Colonic mucosa (tissue), 4 donors: Measurements from ENCODE around the gene WSB2. TPM values are rescaled to one million over a fixed set of nuclear protein-coding genes. Genes with fewer than 3 reads are reported as not detected.
"Not testable (repeated sequence)": the region's sequence is repeated elsewhere in the genome, so short reads cannot be mapped to it uniquely, and the experiment has no call there.

Source experiments
- DNase-seq: peaks from one replicate; pipeline ENCODE4 v3.0.0-alpha.2; 2020
- H3K27ac ChIP-seq: fragments of 200-600 bp; one replicate; pipeline ENCODE4 v1.8.0; 2021
- H3K27me3 ChIP-seq: fragments of 200-600 bp; one replicate; pipeline ENCODE4 v1.8.0; 2021
- H3K36me3 ChIP-seq: fragments of 200-600 bp; one replicate; pipeline ENCODE4 v1.8.0; 2021
- H3K4me1 ChIP-seq: fragments of 200-600 bp; one replicate; pipeline ENCODE4 v1.8.0; 2021; ENCODE audit warnings: mild to moderate bottlenecking
- H3K4me3 ChIP-seq: fragments of 200-600 bp; one replicate; pipeline ENCODE4 v1.8.0; 2021
- H3K9ac ChIP-seq, 2 donors: one replicate each; pipeline ENCODE4 v1.7.0; 2013; ENCODE audit warnings: control low read depth in 2 of 2, low read depth in 2 of 2, low read length in 2 of 2
- H3K9me3 ChIP-seq: fragments of 200-600 bp; one replicate; pipeline ENCODE4 v1.8.0; 2021
- intact Hi-C: fragments of 100-400 bp; cut with DNase I; formaldehyde crosslinking; loops from one replicate; pipeline ENCODE4 v1.14.1; 2022
- total RNA-seq, 2 donors: library from RNA; stranded (reverse); fragmentation: NEBNext Ultra II Directional in 1 of 2; extraction: Animal tissue kit (Norgen Biotek cat#: 25700) in 1 of 2; gene quantifications; one replicate each; pipeline ENCODE4 v1.2.1, GENCODE V29; 2021
- TF ChIP-seq, protein P1 (sequence below): fragments of 200-600 bp; IDR thresholded peaks from one replicate; pipeline ENCODE4 v1.8.0; 2022; ENCODE audit warnings: antibody characterized with exemption, mild to moderate bottlenecking
- donor health status: healthy.
- donor health status: DM: no; HTN: no; CAD: no.
- donor health status: DM: no; HTN: no; CAD: no.

Gene WSB2
- total RNA-seq, 2 donors from 2014 or later, result 99.1 to 120 TPM

DNA sequence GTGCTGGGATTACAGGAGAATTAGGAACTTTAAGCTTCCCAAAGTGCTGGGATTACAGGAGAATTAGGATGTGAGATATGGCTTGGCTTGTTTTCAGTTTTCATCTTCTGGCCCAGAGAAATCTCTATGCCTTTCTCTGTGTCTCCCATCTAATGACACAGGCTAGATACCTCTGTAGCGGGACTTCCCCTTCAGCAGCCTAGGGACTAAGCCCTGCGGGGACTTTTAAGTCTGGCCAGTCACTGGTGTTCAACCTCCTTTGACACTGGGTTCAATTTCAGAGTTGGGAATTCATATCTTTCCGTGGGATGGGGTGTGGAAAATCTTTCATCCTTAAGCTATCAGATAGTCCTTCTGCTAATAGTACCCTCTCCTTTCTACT, 38.3 kb downstream of the WSB2 start:
- Histone ChIP-seq H3K9me3 (no peaks in the 10 kb centered on the region), H3K27ac (no peak overlapping the region), H3K36me3 (peaks cover 5% of the 10 kb centered on the region), H3K9ac (no peak overlapping the region), H3K4me3 (no peak overlapping the region), H3K4me1 (peaks cover 3% of the 10 kb centered on the region), H3K27me3 (no peaks in the 10 kb centered on the region)
- no peak for DNase-seq
- TF ChIP-seq, protein P1, sequence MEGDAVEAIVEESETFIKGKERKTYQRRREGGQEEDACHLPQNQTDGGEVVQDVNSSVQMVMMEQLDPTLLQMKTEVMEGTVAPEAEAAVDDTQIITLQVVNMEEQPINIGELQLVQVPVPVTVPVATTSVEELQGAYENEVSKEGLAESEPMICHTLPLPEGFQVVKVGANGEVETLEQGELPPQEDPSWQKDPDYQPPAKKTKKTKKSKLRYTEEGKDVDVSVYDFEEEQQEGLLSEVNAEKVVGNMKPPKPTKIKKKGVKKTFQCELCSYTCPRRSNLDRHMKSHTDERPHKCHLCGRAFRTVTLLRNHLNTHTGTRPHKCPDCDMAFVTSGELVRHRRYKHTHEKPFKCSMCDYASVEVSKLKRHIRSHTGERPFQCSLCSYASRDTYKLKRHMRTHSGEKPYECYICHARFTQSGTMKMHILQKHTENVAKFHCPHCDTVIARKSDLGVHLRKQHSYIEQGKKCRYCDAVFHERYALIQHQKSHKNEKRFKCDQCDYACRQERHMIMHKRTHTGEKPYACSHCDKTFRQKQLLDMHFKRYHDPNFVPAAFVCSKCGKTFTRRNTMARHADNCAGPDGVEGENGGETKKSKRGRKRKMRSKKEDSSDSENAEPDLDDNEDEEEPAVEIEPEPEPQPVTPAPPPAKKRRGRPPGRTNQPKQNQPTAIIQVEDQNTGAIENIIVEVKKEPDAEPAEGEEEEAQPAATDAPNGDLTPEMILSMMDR, result no peak
- intact Hi-C loops, result no loop called here

DNA sequence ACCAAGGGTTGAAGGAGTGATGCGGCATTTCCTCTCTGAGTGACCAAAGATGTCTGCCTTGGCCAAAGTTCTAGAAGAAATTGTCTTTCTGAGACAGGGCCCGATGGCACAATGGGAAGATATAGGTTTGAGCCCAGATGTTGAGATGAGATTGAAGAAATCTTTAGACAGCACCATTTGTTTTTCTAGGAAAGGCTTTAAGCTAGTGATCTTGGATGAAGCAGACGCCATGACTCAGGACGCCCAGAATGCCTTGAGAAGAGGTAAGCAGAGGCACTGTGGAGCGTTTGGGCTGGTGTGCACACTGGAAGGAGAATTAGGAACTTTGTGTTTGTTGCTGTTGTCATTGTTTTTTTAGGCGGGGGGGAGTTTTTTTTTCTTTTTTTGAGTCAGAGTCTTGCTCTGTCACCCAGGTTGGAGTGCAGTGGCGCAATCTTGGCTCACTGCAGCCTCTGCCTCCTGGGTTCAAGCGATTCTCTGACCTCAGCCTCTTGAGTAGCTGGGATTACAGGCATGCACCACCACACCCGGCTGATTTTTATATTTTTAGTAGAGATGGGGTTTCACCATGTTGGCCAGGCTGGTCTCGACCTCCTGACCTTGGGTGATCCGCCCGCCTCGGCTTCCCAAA, 38.8 kb downstream of the WSB2 start:
- H3K4me3 ChIP-seq, H3K36me3 ChIP-seq, H3K4me1 ChIP-seq, DNase-seq, H3K27ac ChIP-seq, H3K9ac ChIP-seq, intact Hi-C loops, H3K27me3 ChIP-seq, H3K9me3 ChIP-seq: not testable (repeated sequence)

DNA sequence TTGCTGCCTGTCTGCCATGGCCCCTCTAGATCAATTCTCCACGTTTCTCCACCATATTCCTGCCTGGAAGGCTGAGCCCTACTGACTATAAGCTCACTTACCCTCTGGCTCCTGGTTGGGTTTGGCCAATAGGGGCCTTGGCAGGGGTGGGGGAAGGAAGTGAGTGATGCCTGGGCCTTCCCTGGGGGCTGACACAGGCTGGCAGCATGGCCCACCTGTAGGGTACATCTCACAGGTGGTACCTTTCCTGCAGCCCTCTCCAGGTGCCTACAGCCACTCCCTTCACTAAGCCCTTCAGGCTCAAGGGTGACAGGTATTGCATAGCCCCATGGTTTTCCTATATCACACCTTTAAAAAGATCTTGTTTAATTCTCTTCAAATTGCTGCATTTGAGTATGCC, 40.9 kb downstream of the WSB2 start:
- H3K9me3 ChIP-seq, result no peaks in the 10 kb centered on the region

DNA sequence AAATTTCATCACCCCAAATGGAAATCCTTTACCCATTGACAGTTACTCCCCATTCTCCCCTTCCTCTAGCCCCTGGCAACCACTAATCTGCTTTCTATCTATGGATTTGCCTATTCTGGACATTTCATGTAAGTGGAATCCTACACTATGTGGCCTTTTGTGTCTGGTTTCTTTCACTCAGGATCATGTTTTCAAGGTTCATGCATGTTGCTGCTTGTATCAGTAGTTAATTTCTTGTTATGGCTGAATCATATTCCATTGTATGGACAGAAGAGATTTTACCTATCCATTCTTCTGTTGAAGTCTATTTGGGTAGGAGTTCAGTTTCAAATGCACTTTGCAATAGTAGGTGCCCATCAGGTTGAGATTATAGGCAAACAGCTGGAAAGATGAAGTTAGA, 43.1 kb downstream of the WSB2 start:
- peaks cover 10% of the 10 kb centered on the region for H3K4me1 ChIP-seq
- no peaks in the 10 kb centered on the region for H3K27me3 ChIP-seq
- TF ChIP-seq, protein P1, result no peak
- no peak overlapping the region for H3K27ac ChIP-seq
- H3K9ac ChIP-seq, result no peak overlapping the region
- no peaks in the 10 kb centered on the region for H3K9me3 ChIP-seq
- H3K4me3 ChIP-seq, result no peak overlapping the region
- H3K36me3 ChIP-seq, result no peaks in the 10 kb centered on the region
- intact Hi-C loops, result no loop called here
- DNase-seq, result no peak

More for the DNA sequence above, 40.9 kb downstream of the WSB2 start:
- no peak overlapping the region for H3K4me3 ChIP-seq
- no peak overlapping the region for H3K9ac ChIP-seq
- H3K27ac ChIP-seq, result no peak overlapping the region
- no peaks in the 10 kb centered on the region for H3K36me3 ChIP-seq
- intact Hi-C loops, result no loop called here
- DNase-seq, result no peak
- peaks cover 10% of the 10 kb centered on the region for H3K4me1 ChIP-seq
- TF ChIP-seq, protein P1, result no peak
- H3K27me3 ChIP-seq, result no peaks in the 10 kb centered on the region

DNA sequence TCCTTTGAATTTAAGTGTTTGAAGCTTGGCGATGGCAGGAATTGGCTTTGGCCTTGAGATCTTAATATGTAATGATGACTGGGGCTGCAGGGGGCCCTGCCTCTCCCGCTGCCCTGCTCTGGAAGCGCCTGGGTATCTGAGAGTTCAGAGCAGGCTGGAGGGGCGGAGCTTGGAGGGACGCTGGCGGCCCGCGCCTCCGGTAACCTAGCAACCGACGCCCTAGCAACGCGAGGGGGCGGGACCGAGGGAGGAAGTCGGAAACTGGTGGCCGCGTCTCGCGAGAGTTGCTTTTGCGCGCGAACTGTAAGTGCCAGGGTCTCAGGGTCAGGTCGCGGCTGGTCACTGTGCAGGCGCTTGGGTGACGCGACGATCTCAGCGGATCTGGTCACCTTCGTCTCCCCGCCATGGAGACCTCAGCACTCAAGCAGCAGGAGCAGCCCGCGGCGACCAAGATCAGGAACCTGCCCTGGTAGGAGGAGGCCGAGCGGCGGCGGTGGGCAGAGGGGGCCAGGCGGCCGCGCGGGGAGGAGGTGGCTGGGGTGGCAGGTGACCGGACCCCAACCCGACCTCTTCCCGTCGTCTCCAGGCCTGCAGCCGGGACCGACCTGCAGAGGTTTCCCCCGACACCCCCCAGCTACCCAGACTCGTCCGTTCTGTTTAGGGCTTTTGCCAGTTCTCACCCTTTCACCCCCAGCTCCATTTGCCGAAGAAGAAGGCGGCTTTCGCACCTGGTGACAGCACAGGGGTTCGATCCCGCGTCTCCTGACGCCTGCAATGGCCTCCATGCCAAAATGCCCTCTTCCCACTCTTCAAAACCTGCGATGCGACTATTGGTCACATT, 44.3 kb downstream of the WSB2 start, which contains the start of gene RFC5:
Gene RFC5, plus strand, starts transcription at position 280 of the 841 bp plus-strand sequence. Its CDS starts 125 bp downstream, at position 405.
- peak; percentile 99 for DNase-seq
- H3K9me3 ChIP-seq, result no peaks in the 10 kb centered on the region
- no peaks in the 10 kb centered on the region for H3K36me3 ChIP-seq
- H3K4me3 ChIP-seq, result peak within 1 kb of the TSS; percentile 92
- TF ChIP-seq, protein P1, result no peak
- no peak within 1 kb of the TSS for H3K27ac ChIP-seq
- no peaks in the 10 kb centered on the region for H3K27me3 ChIP-seq
- H3K4me1 ChIP-seq, result peaks cover 10% of the 10 kb centered on the region
- intact Hi-C loops, result no loop called here
- H3K9ac ChIP-seq, result peak within 1 kb of the TSS; percentile 86 to 89

DNA sequence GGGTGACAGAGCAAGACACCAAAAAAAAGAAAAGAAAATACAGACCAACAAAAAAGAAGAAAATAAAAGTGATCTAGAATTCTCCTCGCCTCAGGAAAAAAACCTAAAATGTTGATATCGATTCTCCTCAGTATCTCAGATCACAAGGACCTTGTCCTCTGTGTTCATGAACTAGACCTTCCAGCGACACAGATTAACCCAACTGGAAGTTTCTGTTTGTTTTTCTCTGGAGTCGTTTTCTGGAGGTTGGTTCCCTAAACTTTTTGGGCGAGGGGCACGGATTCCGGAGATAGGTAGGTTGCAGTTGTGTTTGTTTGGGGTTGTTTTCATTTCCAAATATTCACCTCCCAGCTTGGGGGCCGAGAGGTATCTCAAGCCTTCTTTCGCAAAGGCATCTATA, 45.0 kb downstream of the WSB2 start:
- no peaks in the 10 kb centered on the region for H3K27me3 ChIP-seq
- no peaks in the 10 kb centered on the region for H3K9me3 ChIP-seq
- no peak overlapping the region for H3K27ac ChIP-seq
- peak overlapping the region in 1 of 2 donors; percentile 86 for H3K9ac ChIP-seq
- TF ChIP-seq, protein P1, result no peak
- intact Hi-C loops, result no loop called here
- H3K4me3 ChIP-seq, result peak overlapping the region; percentile 92
- H3K36me3 ChIP-seq, result no peaks in the 10 kb centered on the region
- no peak for DNase-seq
- peaks cover 10% of the 10 kb centered on the region for H3K4me1 ChIP-seq
